HCT116 (cell line): ENCODE data around the gene CCDC188. TPM values are rescaled to one million over a fixed set of nuclear protein-coding genes. Genes with fewer than 3 reads are reported as not detected.

ENCODE experiments used
- ATAC-seq: fragments of 200-7000 bp; cut with Tn5 transposase; 2 replicates; pipeline ENCODE4 v1.9.1; 2020; ENCODE audit warnings: mild to moderate bottlenecking, moderate library complexity
- BruUV-seq: library from RNA; stranded (reverse); fragments of 400-500 nt; replicated peaks from 2 replicates; lab custom pipeline; 2021; lab: Mats Ljungman, UMichigan
- CTCF ChIA-PET: fragments of 300-600 bp; sonication (Branson Sonifier 250); formaldehyde crosslinking; loops from one replicate; lab custom pipeline; 2021; ENCODE audit warnings: antibody characterized with exemption; lab: Charles Lee
- POLR2A ChIA-PET: fragments of 300-600, 350-600 bp; sonication (Branson Sonifier 250); formaldehyde crosslinking; loops from one replicate; lab custom pipeline; 2021; ENCODE audit warnings: antibody characterized with exemption; lab: Charles Lee
- RAD21 ChIA-PET, 2 experiments: fragments of 300-600 bp; sonication (Branson Sonifier 250); formaldehyde crosslinking; loops; one replicate each; lab custom pipeline; 2023; ENCODE audit warnings: low total read pairs in 2 of 2; ENCODE audit not compliant: uncharacterized antibody in 2 of 2, unreplicated experiment in 2 of 2, low non-redundant PET in 1 of 2; lab: Charles Lee
- DNase-seq: peaks from one replicate; pipeline ENCODE4 v3.0.0-alpha.2; 2010; ENCODE audit warnings: low read depth, low spot score
- H2AFZ ChIP-seq: fragments of 200-600 bp; shearing (Covaris generic), sonication (generic); 2 replicates; pipeline ENCODE4 v1.6.1; 2017; ENCODE audit warnings: low read depth, mixed run types, mixed read lengths, antibody characterized with exemption, low read length; ENCODE audit not compliant: poor library complexity, severe bottlenecking
- H3K27ac ChIP-seq: 2 replicates; pipeline ENCODE4 v1.5.1; 2012; ENCODE audit warnings: low read depth, low read length
- H3K27me3 ChIP-seq: fragments of 200-600 bp; sonication (generic); 2 replicates; pipeline ENCODE4 v1.6.1; 2016; ENCODE audit warnings: mixed run types, low read length, mixed read lengths; ENCODE audit not compliant: insufficient read depth
- H3K36me3 ChIP-seq, 2 experiments: fragments of 200-500 bp in 1 of 2; fragments of 200-600 bp in 1 of 2; sonication (Bioruptor generic) in 1 of 2; sonication (generic) in 1 of 2; 2 replicates each; pipeline versions ENCODE4 v1.5.1 to v1.6.1; 2014 to 2016; ENCODE audit warnings: low read length in 2 of 2, inconsistent platforms in 1 of 2, mixed read lengths in 1 of 2, mixed run types in 1 of 2; ENCODE audit not compliant: insufficient read depth in 2 of 2, control insufficient read depth in 1 of 2
- H3K4me1 ChIP-seq, 2 experiments: fragments of 200-600 bp in 1 of 2; sonication (generic) in 1 of 2; 2 replicates each; pipeline versions ENCODE4 v1.5.1 to v1.6.1; 2012 to 2017; ENCODE audit warnings: low read length in 2 of 2, inconsistent platforms in 1 of 2, mild to moderate bottlenecking in 1 of 2, mixed read lengths in 1 of 2, mixed run types in 1 of 2, moderate library complexity in 1 of 2; ENCODE audit not compliant: insufficient read depth in 2 of 2, control insufficient read depth in 1 of 2
- H3K4me2 ChIP-seq: fragments of 200-600 bp; sonication (generic); 2 replicates; pipeline ENCODE4 v1.6.1; 2017; ENCODE audit warnings: mixed run types, low read length, mixed read lengths
- H3K4me3 ChIP-seq, 2 experiments: fragments of 200-600 bp in 1 of 2; sonication (generic) in 1 of 2; replicated peaks in 1 of 2; 2 replicates each; pipeline ENCODE4 v1.5.1; 2011 to 2016; ENCODE audit warnings: low read length in 2 of 2, control low read depth in 1 of 2, low read depth in 1 of 2, mild to moderate bottlenecking in 1 of 2, mixed read lengths in 1 of 2, mixed run types in 1 of 2
- H3K79me2 ChIP-seq: fragments of 200-600 bp; sonication (generic); 2 replicates; pipeline ENCODE4 v1.6.1; 2017; ENCODE audit warnings: mild to moderate bottlenecking, mixed run types, low read length, moderate library complexity, mixed read lengths; ENCODE audit not compliant: insufficient read depth
- H3K9ac ChIP-seq: fragments of 200-600 bp; sonication (generic); 2 replicates; pipeline ENCODE4 v1.6.1; 2016; ENCODE audit warnings: low read length, mixed read lengths
- H3K9me2 ChIP-seq: fragments of 200-600 bp; sonication (generic), shearing (Covaris generic); 2 replicates; pipeline ENCODE4 v1.6.1; 2017; ENCODE audit warnings: mixed run types, mild to moderate bottlenecking, moderate library complexity; ENCODE audit not compliant: insufficient read depth
- H3K9me3 ChIP-seq, 2 experiments: fragments of 200-500 bp in 1 of 2; fragments of 200-600 bp in 1 of 2; sonication (Bioruptor generic) in 1 of 2; sonication (generic) in 1 of 2; 2 replicates each; pipeline ENCODE4 v1.6.1; 2014 to 2017; ENCODE audit warnings: low read length in 2 of 2, mixed read lengths in 2 of 2, inconsistent platforms in 1 of 2, low read depth in 1 of 2, mild to moderate bottlenecking in 1 of 2, mixed run types in 1 of 2, moderate library complexity in 1 of 2; ENCODE audit not compliant: control insufficient read depth in 1 of 2, insufficient read depth in 1 of 2
- H4K20me1 ChIP-seq: fragments of 200-600 bp; sonication (generic), shearing (Covaris generic); 2 replicates; pipeline ENCODE4 v1.6.1; 2017; ENCODE audit warnings: mixed run types, mild to moderate bottlenecking, moderate library complexity; ENCODE audit not compliant: insufficient read depth
- ATF3 ChIP-seq: IDR thresholded peaks from 2 replicates; pipeline ENCODE4 v1.6.1; 2012
- CBX3 ChIP-seq: IDR thresholded peaks from 2 replicates; pipeline ENCODE4 v1.6.1; 2012; ENCODE audit warnings: low read depth
- CEBPB ChIP-seq: IDR thresholded peaks from 2 replicates; pipeline ENCODE4 v1.6.1; 2012; ENCODE audit warnings: low read depth
- CTCF ChIP-seq, 3 experiments: fragments of 200-600 bp in 1 of 3; sonication (generic) in 1 of 3; IDR thresholded peaks in 2 of 3; conservative IDR thresholded peaks in 1 of 3; 2 replicates each; pipeline ENCODE4 v1.5.1; 2012 to 2017; ENCODE audit warnings: low read depth in 2 of 3, low read length in 2 of 3, antibody characterized with exemption in 1 of 3, borderline replicate concordance in 1 of 3, control low read depth in 1 of 3, mild to moderate bottlenecking in 1 of 3, mixed read lengths in 1 of 3, mixed run types in 1 of 3, moderate library complexity in 1 of 3; ENCODE audit not compliant: insufficient read depth in 1 of 3
- ELF1 ChIP-seq: IDR thresholded peaks from 2 replicates; pipeline ENCODE4 v1.6.1; 2012; ENCODE audit warnings: low read depth, borderline replicate concordance
- EZH2 ChIP-seq: fragments of 200-600 bp; sonication (generic); IDR thresholded peaks from 2 replicates; pipeline ENCODE4 v1.6.1; 2017; ENCODE audit warnings: antibody characterized with exemption, mixed run types
- JUND ChIP-seq: IDR thresholded peaks from 2 replicates; pipeline ENCODE4 v1.6.1; 2012
- MAX ChIP-seq: IDR thresholded peaks from 2 replicates; pipeline ENCODE4 v1.6.1; 2012
- RAD21 ChIP-seq: IDR thresholded peaks from 2 replicates; pipeline ENCODE4 v1.6.1; 2012; ENCODE audit warnings: low read depth, mild to moderate bottlenecking
- SIN3A ChIP-seq: IDR thresholded peaks from 2 replicates; pipeline ENCODE4 v1.6.1; 2012; ENCODE audit warnings: low read depth
- SP1 ChIP-seq: IDR thresholded peaks from 2 replicates; pipeline ENCODE4 v1.6.1; 2012; ENCODE audit warnings: low read depth
- SRF ChIP-seq: IDR thresholded peaks from 2 replicates; pipeline ENCODE4 v1.6.1; 2012; ENCODE audit warnings: low read depth
- ZBTB33 ChIP-seq: IDR thresholded peaks from 2 replicates; pipeline ENCODE4 v1.6.1; 2011; ENCODE audit warnings: mild to moderate bottlenecking, low read length, moderate library complexity; ENCODE audit not compliant: insufficient replicate concordance; ENCODE audit errors: extremely low read depth
- intact Hi-C: fragments of 100-400 bp; cut with micrococcal nuclease; formaldehyde crosslinking; loops from 2 replicates; pipeline ENCODE4 v1.10.0; 2022
- total RNA-seq: library from RNA; stranded (reverse); gene quantifications from one replicate; pipeline ENCODE4 v1.2.1, GENCODE V29; 2021; ENCODE audit not compliant: unreplicated experiment

The CCDC188 gene
- total RNA-seq, 1 experiment from 2014 or later = not detected

- Histone ChIP-seq H3K4me2 (no peak overlapping the region), H3K9ac (no peak overlapping the region), H3K27me3 (no peaks in the 10 kb centered on the region), H3K9me3 (no peaks in the 10 kb centered on the region), H3K79me2 (peaks cover 31% of the 10 kb centered on the region), H3K4me3 (no peak overlapping the region), H3K27ac (peak overlapping the region; percentile 22; the same call in 1 of the 2 replicates), H3K36me3 (peaks cover 15 to 25% of the 10 kb centered on the region in 2 experiments; a peak in 3 of 4 replicates), H3K4me1 (peaks cover 16 to 32% of the 10 kb centered on the region in 2 experiments; a peak in 3 of 4 replicates), H2AFZ (no peak overlapping the region), H4K20me1 (no peaks in the 10 kb centered on the region), H3K9me2 (no peaks in the 10 kb centered on the region)
- intact Hi-C loops = no loop called here
- BruUV-seq = no TSS peak
- DNase-seq (no peak), ATAC-seq (peak; percentile 31; the same call in 1 of the 2 replicates)
- peak; percentile 49 to 68 (median 67); a peak in 5 of 6 replicates for TF ChIP-seq CTCF (IDR thresholded peaks at IDR 0.05 in 2 of 3, conservative IDR thresholded peaks at IDR 0.05 in 1 of 3; ENCODE audit: borderline replicate concordance in 1 of 3, insufficient read depth in 1 of 3, low read depth in 2 of 3, low read length in 2 of 3)
- TF ChIP-seq ELF1 = no peak
- peak; percentile 74 for TF ChIP-seq RAD21
- RAD21 ChIA-PET = no interaction called here
- POLR2A ChIA-PET = no interaction called here
- CTCF ChIA-PET = interaction anchor here (0.6 to 1.3 kb wide), 7 partner anchors 11 to 398 kb away, joined by 3 to 5 read pairs (median 3); partner anchors contain the start of gene TRMT2A
Measured at GRCh38 chr22:20128902-20129746, 21.7 kb downstream of the CCDC188 start.

- no peak overlapping the region for H2AFZ ChIP-seq
- no peak overlapping the region for H3K4me2 ChIP-seq
- peaks cover 11 to 27% of the 10 kb centered on the region in 2 experiments; a peak in 3 of 4 replicates for H3K4me1 ChIP-seq
- no peaks in the 10 kb centered on the region for H3K9me2 ChIP-seq
- BruUV-seq = no TSS peak
- no peaks in the 10 kb centered on the region for H3K9me3 ChIP-seq
- H4K20me1 ChIP-seq = no peaks in the 10 kb centered on the region
- H3K9ac ChIP-seq = no peak overlapping the region
- H3K4me3 ChIP-seq = no peak overlapping the region
- H3K79me2 ChIP-seq = peaks cover 31% of the 10 kb centered on the region
- CTCF ChIA-PET = interaction anchor here (1.2 to 1.3 kb wide), 2 partner anchors 158 to 397 kb away, joined by 3 to 5 read pairs; no protein-coding TSS in a partner anchor
- intact Hi-C loops = no loop called here
- RAD21 ChIA-PET = no interaction called here
- no peak for ATAC-seq
- H3K27ac ChIP-seq = 0 out of 2 replicates have a peak overlapping the region, but pooled peaks have one; percentile 22
- POLR2A ChIA-PET = no interaction called here
- DNase-seq = no peak
- H3K27me3 ChIP-seq = no peaks in the 10 kb centered on the region
- H3K36me3 ChIP-seq = peaks cover 15 to 31% of the 10 kb centered on the region in 2 experiments; a peak in 3 of 4 replicates
- no peak for TF ChIP-seq CEBPB
- no peak for TF ChIP-seq ZBTB33
- no peak for TF ChIP-seq SP1
- TF ChIP-seq JUND = no peak
- no peak for TF ChIP-seq SIN3A
- no peak for TF ChIP-seq CBX3
- TF ChIP-seq ELF1 = no peak
- no peak for TF ChIP-seq MAX
- TF ChIP-seq SRF = no peak
- TF ChIP-seq EZH2 = no peak
- TF ChIP-seq ATF3 = no peak
Measured at GRCh38 chr22:20128619-20128901, 22.3 kb downstream of the CCDC188 start.
